ENCODE data around the gene ABCG5. TPM values are rescaled to one million over a fixed set of nuclear protein-coding genes. Genes with fewer than 3 reads are reported as not detected.

The ABCG5 gene
- total and polyA plus RNA-seq, 2 experiments from 2014 or later = 5.4 TPM

GRCh38 chr2:43802135-43802534 lies 36.5 kb downstream of the ABCG5 start:
- H3K9me3 ChIP-seq (ENCODE audit: low read depth) = no peaks in the 10 kb centered on the region
- no peaks in the 10 kb centered on the region for H4K20me1 ChIP-seq (ENCODE audit: insufficient read depth, poor library complexity, severe bottlenecking)
- H3K4me3 ChIP-seq = no peak overlapping the region
- H3K4me1 ChIP-seq (ENCODE audit: insufficient read depth) = no peaks in the 10 kb centered on the region
- TF ChIP-seq EZH2 (IDR thresholded peaks at IDR 0.05; ENCODE audit: borderline replicate concordance) (no peak), EZH2phosphoT487 (IDR thresholded peaks at IDR 0.05; ENCODE audit: low read depth, severe bottlenecking, unreplicated experiment) (no peak), CTCF (IDR thresholded peaks at IDR 0.05; ENCODE audit: poor library complexity) (no peak)
- H3K27me3 ChIP-seq = no peaks in the 10 kb centered on the region
- H3K36me3 ChIP-seq (replicated peaks; ENCODE audit: insufficient read depth, low read depth) = no peaks in the 10 kb centered on the region
- no peaks in the 10 kb centered on the region for H3K79me2 ChIP-seq
- WGBS (ENCODE audit: low lambda C conversion rate, missing lambda C conversion rate) = 79% methylated on average over 2 of the region's 2 CpGs
- no peak overlapping the region for H2AFZ ChIP-seq
- no peaks in the 10 kb centered on the region for H3K9me2 ChIP-seq (replicated peaks; ENCODE audit: insufficient read depth)
- H3K27ac ChIP-seq = no peak overlapping the region
- no peak for DNase-seq (ENCODE audit: low spot score)
- no peak overlapping the region for H3K4me2 ChIP-seq

- Histone ChIP-seq H3K79me2 (no peaks in the 10 kb centered on the region), H3K27me3 (no peaks in the 10 kb centered on the region), H3K9me3 (ENCODE audit: low read depth) (no peaks in the 10 kb centered on the region), H3K36me3 (replicated peaks; ENCODE audit: insufficient read depth, low read depth) (no peaks in the 10 kb centered on the region), H3K4me1 (ENCODE audit: insufficient read depth) (no peaks in the 10 kb centered on the region), H3K27ac (no peak overlapping the region), H3K4me3 (no peak overlapping the region), H4K20me1 (ENCODE audit: insufficient read depth, poor library complexity, severe bottlenecking) (no peaks in the 10 kb centered on the region), H2AFZ (no peak overlapping the region), H3K4me2 (no peak overlapping the region), H3K9me2 (replicated peaks; ENCODE audit: insufficient read depth) (no peaks in the 10 kb centered on the region)
- TF ChIP-seq EZH2phosphoT487 (IDR thresholded peaks at IDR 0.05; ENCODE audit: low read depth, severe bottlenecking, unreplicated experiment) (no peak), EZH2 (IDR thresholded peaks at IDR 0.05; ENCODE audit: borderline replicate concordance) (no peak), CTCF (IDR thresholded peaks at IDR 0.05; ENCODE audit: poor library complexity) (no peak)
- DNase-seq (ENCODE audit: low spot score) = no peak
These were observed 37.7 kb downstream of the ABCG5 start for GRCh38 chr2:43800894-43801293.

- no peaks in the 10 kb centered on the region for H3K4me1 ChIP-seq (ENCODE audit: insufficient read depth)
- no peaks in the 10 kb centered on the region for H3K9me2 ChIP-seq (replicated peaks; ENCODE audit: insufficient read depth)
- H3K9me3 ChIP-seq (ENCODE audit: low read depth) = no peaks in the 10 kb centered on the region
- H3K4me3 ChIP-seq = no peak overlapping the region
- 71% methylated on average over 4 of the region's 4 CpGs for WGBS (ENCODE audit: low lambda C conversion rate, missing lambda C conversion rate)
- no peaks in the 10 kb centered on the region for H4K20me1 ChIP-seq (ENCODE audit: insufficient read depth, poor library complexity, severe bottlenecking)
- H3K4me2 ChIP-seq = no peak overlapping the region
- TF ChIP-seq EZH2 (IDR thresholded peaks at IDR 0.05; ENCODE audit: borderline replicate concordance) = no peak
- TF ChIP-seq CTCF (IDR thresholded peaks at IDR 0.05; ENCODE audit: poor library complexity) = peak; percentile 34
- no peak overlapping the region for H2AFZ ChIP-seq
- no peaks in the 10 kb centered on the region for H3K36me3 ChIP-seq (replicated peaks; ENCODE audit: insufficient read depth, low read depth)
- no peak overlapping the region for H3K27ac ChIP-seq
- no peaks in the 10 kb centered on the region for H3K79me2 ChIP-seq
- no peaks in the 10 kb centered on the region for H3K27me3 ChIP-seq
- DNase-seq (ENCODE audit: low spot score) = no peak
These were observed 40.3 kb downstream of the ABCG5 start for GRCh38 chr2:43798300-43798699.

- DNase-seq (ENCODE audit: low spot score) = no peak
- Histone ChIP-seq H3K9me2 (replicated peaks; ENCODE audit: insufficient read depth) (no peaks in the 10 kb centered on the region), H3K36me3 (replicated peaks; ENCODE audit: insufficient read depth, low read depth) (no peaks in the 10 kb centered on the region), H3K4me1 (ENCODE audit: insufficient read depth) (no peaks in the 10 kb centered on the region), H2AFZ (no peak overlapping the region), H3K27me3 (no peaks in the 10 kb centered on the region), H3K9me3 (ENCODE audit: low read depth) (no peaks in the 10 kb centered on the region), H3K4me2 (no peak overlapping the region), H3K27ac (no peak overlapping the region), H4K20me1 (ENCODE audit: insufficient read depth, poor library complexity, severe bottlenecking) (no peaks in the 10 kb centered on the region), H3K4me3 (no peak overlapping the region), H3K79me2 (no peaks in the 10 kb centered on the region)
- TF ChIP-seq EZH2 (IDR thresholded peaks at IDR 0.05; ENCODE audit: borderline replicate concordance) = no peak
- no peak for TF ChIP-seq EZH2phosphoT487 (IDR thresholded peaks at IDR 0.05; ENCODE audit: low read depth, severe bottlenecking, unreplicated experiment)
- no peak for TF ChIP-seq CTCF (IDR thresholded peaks at IDR 0.05; ENCODE audit: poor library complexity)
- 64% methylated on average over 1 of the region's 1 CpG for WGBS (ENCODE audit: low lambda C conversion rate, missing lambda C conversion rate)
These were observed 42.4 kb downstream of the ABCG5 start for GRCh38 chr2:43796206-43796605.
